ENCODE measurements around the gene OR5D16. TPM values are rescaled to one million over a fixed set of nuclear protein-coding genes. Genes with fewer than 3 reads are reported as not detected.
"Not testable (repeated sequence)": the region's sequence is repeated elsewhere in the genome, so short reads cannot be mapped to it uniquely, and the experiment has no call there.

The OR5D16 gene
- total RNA-seq, 6 experiments from 2014 or later: not detected

DNA sequence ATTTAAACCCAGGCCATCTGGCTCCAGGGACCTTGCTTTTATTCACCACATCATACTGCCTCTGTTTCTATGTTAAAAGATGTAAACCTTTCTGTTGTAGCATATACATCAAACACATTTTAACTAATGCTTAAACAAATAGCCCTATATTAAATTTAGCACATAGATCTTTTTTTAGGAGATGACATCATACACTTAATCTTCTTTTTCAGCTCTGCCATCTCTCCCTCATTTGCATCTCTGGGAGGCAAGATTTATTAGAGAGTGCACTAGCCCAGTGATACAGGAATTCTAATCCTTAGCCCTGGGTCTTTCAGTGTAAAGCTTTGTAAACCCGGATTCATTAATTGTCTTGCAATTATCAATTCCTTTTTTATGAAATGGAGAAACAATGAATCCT is 13.6 kb downstream of the OR5D16 start:
- Mint-ChIP-seq H3K4me3 (no peak overlapping the region), H3K27me3 (ENCODE audit: insufficient read depth) (no peaks in the 10 kb centered on the region), H3K9me3 (peaks cover 19% of the 10 kb centered on the region; the same call in 1 of the 2 replicates), H3K27ac (no peak overlapping the region), H3K36me3 (ENCODE audit: low read depth) (no peaks in the 10 kb centered on the region), H3K4me1 (ENCODE audit: low read depth) (no peaks in the 10 kb centered on the region)
- TF ChIP-seq, protein P1, sequence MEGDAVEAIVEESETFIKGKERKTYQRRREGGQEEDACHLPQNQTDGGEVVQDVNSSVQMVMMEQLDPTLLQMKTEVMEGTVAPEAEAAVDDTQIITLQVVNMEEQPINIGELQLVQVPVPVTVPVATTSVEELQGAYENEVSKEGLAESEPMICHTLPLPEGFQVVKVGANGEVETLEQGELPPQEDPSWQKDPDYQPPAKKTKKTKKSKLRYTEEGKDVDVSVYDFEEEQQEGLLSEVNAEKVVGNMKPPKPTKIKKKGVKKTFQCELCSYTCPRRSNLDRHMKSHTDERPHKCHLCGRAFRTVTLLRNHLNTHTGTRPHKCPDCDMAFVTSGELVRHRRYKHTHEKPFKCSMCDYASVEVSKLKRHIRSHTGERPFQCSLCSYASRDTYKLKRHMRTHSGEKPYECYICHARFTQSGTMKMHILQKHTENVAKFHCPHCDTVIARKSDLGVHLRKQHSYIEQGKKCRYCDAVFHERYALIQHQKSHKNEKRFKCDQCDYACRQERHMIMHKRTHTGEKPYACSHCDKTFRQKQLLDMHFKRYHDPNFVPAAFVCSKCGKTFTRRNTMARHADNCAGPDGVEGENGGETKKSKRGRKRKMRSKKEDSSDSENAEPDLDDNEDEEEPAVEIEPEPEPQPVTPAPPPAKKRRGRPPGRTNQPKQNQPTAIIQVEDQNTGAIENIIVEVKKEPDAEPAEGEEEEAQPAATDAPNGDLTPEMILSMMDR (IDR thresholded peaks at IDR 0.05): no peak
- DNase-seq: no peak

DNA sequence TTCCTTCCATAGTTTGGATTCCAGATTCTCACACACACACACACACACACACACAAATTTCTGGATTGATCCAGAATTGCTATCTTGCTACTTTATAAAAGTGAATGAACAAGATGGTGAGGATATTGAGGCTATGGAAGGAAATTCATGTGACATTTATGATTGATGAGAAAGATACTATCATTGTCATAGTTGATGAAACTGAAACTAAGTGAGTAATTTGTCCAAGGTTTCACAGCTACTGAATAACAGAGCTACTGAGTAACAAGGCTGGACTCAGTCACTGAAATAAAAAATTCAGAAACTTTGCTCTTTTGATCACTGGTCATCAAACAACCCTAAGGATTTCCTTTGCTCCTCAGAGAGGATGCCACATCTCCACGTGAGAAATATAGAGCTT is 16.2 kb downstream of the OR5D16 start:
- Mint-ChIP-seq H3K36me3 (ENCODE audit: low read depth) (no peaks in the 10 kb centered on the region), H3K27ac (no peak overlapping the region), H3K9me3 (peaks cover 10% of the 10 kb centered on the region; the same call in 1 of the 2 replicates), H3K4me1 (ENCODE audit: low read depth) (no peaks in the 10 kb centered on the region), H3K4me3 (no peak overlapping the region), H3K27me3 (ENCODE audit: insufficient read depth) (no peaks in the 10 kb centered on the region)
- no peak for DNase-seq
- TF ChIP-seq, protein P1 (IDR thresholded peaks at IDR 0.05): no peak

DNA sequence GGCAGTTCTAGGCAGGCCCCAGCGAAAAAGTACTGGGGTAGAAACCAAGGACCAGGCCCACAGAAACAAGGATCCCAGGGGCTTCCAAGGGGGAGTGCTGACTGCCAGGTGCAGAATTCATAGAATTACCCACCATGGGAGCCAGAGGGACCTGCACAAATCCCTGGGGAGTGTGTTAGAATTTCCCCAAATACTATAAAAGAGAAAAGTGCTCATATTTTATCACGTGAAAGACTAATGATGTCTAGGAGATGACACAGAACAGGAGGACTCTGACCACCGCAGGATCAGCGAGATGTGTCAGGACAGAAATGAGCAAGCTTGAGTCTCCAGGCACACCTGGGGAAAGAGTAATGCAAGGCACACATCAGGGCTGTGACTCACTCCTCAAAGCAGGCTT is 28.8 kb downstream of the OR5D16 start:
- peaks cover 37% of the 10 kb centered on the region for H3K9me3 Mint-ChIP-seq
- not testable (repeated sequence) for H3K36me3 Mint-ChIP-seq (ENCODE audit: low read depth); H3K27me3 Mint-ChIP-seq (ENCODE audit: insufficient read depth); H3K27ac Mint-ChIP-seq; H3K4me1 Mint-ChIP-seq (ENCODE audit: low read depth); H3K4me3 Mint-ChIP-seq; DNase-seq

DNA sequence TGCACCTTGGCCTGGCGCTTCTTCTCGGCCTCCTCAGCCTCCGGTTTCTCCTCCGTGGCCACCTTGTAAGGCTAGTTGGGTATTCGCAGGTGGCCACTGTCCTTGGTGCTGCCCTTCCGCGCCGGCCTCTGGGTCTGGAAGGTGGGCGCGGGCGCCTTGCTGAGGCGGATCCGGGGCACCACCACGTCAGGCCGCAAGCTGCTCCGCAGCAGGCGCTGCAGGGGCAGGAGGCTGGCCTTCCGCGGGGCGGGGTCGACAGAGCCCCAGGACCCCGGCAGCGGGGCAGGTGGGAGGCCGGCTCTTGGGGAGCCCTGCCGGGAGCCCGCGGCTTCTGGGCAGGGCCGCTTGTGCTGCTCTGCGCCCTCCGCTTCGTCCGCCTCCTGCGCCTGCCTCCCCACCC is 34.2 kb downstream of the OR5D16 start:
- H3K36me3 Mint-ChIP-seq (ENCODE audit: low read depth); H3K4me1 Mint-ChIP-seq (ENCODE audit: low read depth); H3K4me3 Mint-ChIP-seq; H3K27ac Mint-ChIP-seq; H3K27me3 Mint-ChIP-seq (ENCODE audit: insufficient read depth); DNase-seq: not testable (repeated sequence)
- H3K9me3 Mint-ChIP-seq: peaks cover 23% of the 10 kb centered on the region

DNA sequence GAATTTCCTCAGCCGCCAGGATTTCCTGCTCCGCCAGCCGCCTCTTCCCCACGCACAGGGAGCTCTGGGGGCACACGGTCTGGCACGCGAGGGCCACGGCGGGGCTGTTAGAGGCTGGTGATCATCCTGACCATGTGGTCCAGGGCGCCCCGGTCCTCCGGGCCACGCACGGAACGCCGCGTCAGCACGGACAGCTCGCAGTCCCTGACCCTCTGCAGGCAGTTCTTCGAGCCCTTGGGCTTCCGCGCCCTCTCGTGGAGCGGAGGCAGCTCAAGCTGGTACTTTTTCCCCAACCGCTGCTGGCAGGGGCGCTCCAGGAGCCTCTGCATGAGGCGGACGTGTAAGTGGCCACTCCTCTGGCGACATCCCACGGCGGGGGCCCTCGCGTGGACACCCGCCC is 34.6 kb downstream of the OR5D16 start:
- not testable (repeated sequence) for H3K27me3 Mint-ChIP-seq (ENCODE audit: insufficient read depth); H3K4me3 Mint-ChIP-seq; H3K36me3 Mint-ChIP-seq (ENCODE audit: low read depth); H3K4me1 Mint-ChIP-seq (ENCODE audit: low read depth); DNase-seq; H3K27ac Mint-ChIP-seq
- peaks cover 19% of the 10 kb centered on the region for H3K9me3 Mint-ChIP-seq

DNA sequence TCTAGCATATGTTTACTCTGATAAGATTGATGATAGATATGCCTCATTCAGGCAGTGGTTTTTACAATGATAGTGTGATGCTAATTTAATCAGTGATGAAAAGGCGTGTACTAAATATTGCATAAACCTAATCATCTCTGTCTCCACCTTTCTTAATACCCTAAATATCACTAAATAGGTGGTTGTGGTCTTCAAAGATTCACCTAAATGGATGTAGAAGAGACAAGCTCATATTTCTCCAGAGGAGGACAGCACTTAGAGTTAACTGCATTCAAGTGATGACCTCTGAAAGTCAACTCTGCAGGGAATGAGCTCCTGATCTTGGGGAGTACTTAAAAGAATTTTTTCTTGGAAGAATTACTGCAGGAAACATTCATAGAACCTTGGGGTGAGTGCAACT is 44.4 kb downstream of the OR5D16 start, which contains the start of gene TRIM51:
Gene TRIM51, plus strand, starts transcription at position 301 of the 400 bp plus-strand sequence. CDS start 2,132 bp downstream, outside the sequence.
- peaks cover 24% of the 10 kb centered on the region for H3K9me3 Mint-ChIP-seq
- H3K4me3 Mint-ChIP-seq; DNase-seq; H3K27me3 Mint-ChIP-seq (ENCODE audit: insufficient read depth); H3K27ac Mint-ChIP-seq; H3K36me3 Mint-ChIP-seq (ENCODE audit: low read depth); H3K4me1 Mint-ChIP-seq (ENCODE audit: low read depth): not testable (repeated sequence)

DNA sequence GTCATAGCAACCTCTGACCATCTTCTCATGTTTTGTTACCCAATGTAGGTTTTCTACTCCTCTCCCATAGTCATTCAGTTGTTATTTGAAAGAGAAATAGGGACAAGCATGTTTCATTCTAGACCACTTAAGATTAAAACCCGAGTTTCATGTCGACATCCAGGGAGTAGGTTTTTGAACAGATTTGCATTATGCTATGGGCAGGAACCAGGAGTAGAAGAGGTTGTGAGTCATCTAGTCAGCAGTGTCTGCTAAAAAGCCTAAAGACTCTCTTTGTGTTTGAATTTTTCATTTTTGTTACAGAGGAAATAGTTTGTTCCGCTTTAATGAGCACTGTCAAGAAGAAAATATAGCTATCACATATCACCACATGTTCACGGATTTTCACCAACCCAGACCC is 46.4 kb downstream of the OR5D16 start:
- not testable (repeated sequence) for H3K36me3 Mint-ChIP-seq (ENCODE audit: low read depth); H3K27me3 Mint-ChIP-seq (ENCODE audit: insufficient read depth); H3K27ac Mint-ChIP-seq; H3K4me1 Mint-ChIP-seq (ENCODE audit: low read depth); DNase-seq; H3K4me3 Mint-ChIP-seq
- H3K9me3 Mint-ChIP-seq: peaks cover 19% of the 10 kb centered on the region

DNA sequence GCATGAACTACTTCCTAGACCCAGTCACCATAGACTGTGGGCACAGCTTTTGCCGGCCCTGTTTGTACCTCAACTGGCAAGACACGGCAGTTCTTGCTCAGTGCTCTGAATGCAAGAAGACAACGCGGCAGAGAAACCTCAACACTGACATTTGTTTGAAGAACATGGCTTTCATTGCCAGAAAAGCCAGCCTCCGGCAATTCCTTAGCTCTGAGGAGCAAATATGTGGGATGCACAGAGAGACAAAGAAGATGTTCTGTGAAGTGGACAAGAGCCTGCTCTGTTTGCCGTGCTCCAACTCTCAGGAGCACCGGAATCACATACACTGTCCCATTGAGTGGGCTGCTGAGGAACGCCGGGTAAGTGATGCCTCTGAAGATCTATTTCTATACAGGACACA is 46.9 kb downstream of the OR5D16 start:
- not testable (repeated sequence) for H3K4me3 Mint-ChIP-seq; H3K27ac Mint-ChIP-seq; DNase-seq; H3K36me3 Mint-ChIP-seq (ENCODE audit: low read depth); H3K27me3 Mint-ChIP-seq (ENCODE audit: insufficient read depth); H3K4me1 Mint-ChIP-seq (ENCODE audit: low read depth)
- H3K9me3 Mint-ChIP-seq: peaks cover 19% of the 10 kb centered on the region

Other genes with a start within 250 kb of the OR5D16 start
- gene OR4C11, start 231.1 kb upstream of the OR5D16 start, total RNA-seq (2021; fragmentation: NEBNext Ultra II Directional; extraction: Animal tissue kit (Norgen Biotek cat#: 25700)): not detected
- not detected for gene OR4P4, start 203.6 kb upstream of the OR5D16 start, total RNA-seq (2021; fragmentation: NEBNext Ultra II Directional; extraction: Animal tissue kit (Norgen Biotek cat#: 25700))
- not detected for gene OR4S2, start 190.4 kb upstream of the OR5D16 start, total RNA-seq (2021; fragmentation: NEBNext Ultra II Directional; extraction: Animal tissue kit (Norgen Biotek cat#: 25700))
- not detected for gene OR4C6, start 176.6 kb upstream of the OR5D16 start, total RNA-seq (2021; fragmentation: NEBNext Ultra II Directional; extraction: Animal tissue kit (Norgen Biotek cat#: 25700))
- not detected for gene OR5D13, start 65.3 kb upstream of the OR5D16 start, total RNA-seq (2021; fragmentation: NEBNext Ultra II Directional; extraction: Animal tissue kit (Norgen Biotek cat#: 25700))
- gene OR5D14, start 43.2 kb upstream of the OR5D16 start, total RNA-seq (2021; fragmentation: NEBNext Ultra II Directional; extraction: Animal tissue kit (Norgen Biotek cat#: 25700)): not detected
- gene OR5L1, start 27.4 kb upstream of the OR5D16 start, total RNA-seq (2021; fragmentation: NEBNext Ultra II Directional; extraction: Animal tissue kit (Norgen Biotek cat#: 25700)): not detected
- gene OR5D18, start 19.1 kb upstream of the OR5D16 start, total RNA-seq (2021; fragmentation: NEBNext Ultra II Directional; extraction: Animal tissue kit (Norgen Biotek cat#: 25700)): not detected
- gene OR5L2, start 11.5 kb upstream of the OR5D16 start, total RNA-seq (2021; fragmentation: NEBNext Ultra II Directional; extraction: Animal tissue kit (Norgen Biotek cat#: 25700)): not detected
- gene TRIM51, start 44.5 kb downstream of the OR5D16 start, total RNA-seq (2021; fragmentation: NEBNext Ultra II Directional; extraction: Animal tissue kit (Norgen Biotek cat#: 25700)): not detected
- not detected for gene OR5W2, start 75.8 kb downstream of the OR5D16 start, total RNA-seq (2021; fragmentation: NEBNext Ultra II Directional; extraction: Animal tissue kit (Norgen Biotek cat#: 25700))
- not detected for gene OR5I1, start 97.6 kb downstream of the OR5D16 start, total RNA-seq (2021; fragmentation: NEBNext Ultra II Directional; extraction: Animal tissue kit (Norgen Biotek cat#: 25700))
- gene OR10AG1, start 131.2 kb downstream of the OR5D16 start, total RNA-seq (2021; fragmentation: NEBNext Ultra II Directional; extraction: Animal tissue kit (Norgen Biotek cat#: 25700)): not detected
- gene OR5F1, start 155.9 kb downstream of the OR5D16 start, total RNA-seq (2021; fragmentation: NEBNext Ultra II Directional; extraction: Animal tissue kit (Norgen Biotek cat#: 25700)): not detected
- gene OR5AS1, start 188.9 kb downstream of the OR5D16 start, total RNA-seq (2021; fragmentation: NEBNext Ultra II Directional; extraction: Animal tissue kit (Norgen Biotek cat#: 25700)): not detected